Smooth muscle cell (in vitro differentiated cells): ENCODE measurements around the gene PTPRT. TPM values are rescaled to one million over a fixed set of nuclear protein-coding genes. Genes with fewer than 3 reads are reported as not detected.

ENCODE experiments used
- DNase-seq: peaks from one replicate; lab custom pipeline; 2025; ENCODE audit not compliant: unreplicated experiment; lab: John Stamatoyannopoulos, UW
- H2AFZ ChIP-seq: fragments of 200-600 bp; sonication (generic); 2 replicates; pipeline ENCODE4 v1.6.0; 2016; ENCODE audit warnings: antibody characterized with exemption, low read depth, mild to moderate bottlenecking
- H3F3A ChIP-seq: fragments of 200-600 bp; sonication (generic); 2 replicates; pipeline ENCODE4 v1.6.0; 2017; ENCODE audit warnings: antibody characterized with exemption, low read depth
- H3K27ac ChIP-seq: fragments of 200-600 bp; sonication (generic); 2 replicates; pipeline ENCODE4 v1.5.1; 2016; ENCODE audit warnings: low read depth, mild to moderate bottlenecking
- H3K27me3 ChIP-seq: fragments of 200-600 bp; sonication (generic); 2 replicates; pipeline ENCODE4 v1.6.1; 2016; ENCODE audit warnings: low read depth, mild to moderate bottlenecking
- H3K36me3 ChIP-seq: fragments of 200-600 bp; sonication (generic); 2 replicates; pipeline ENCODE4 v1.5.1; 2016; ENCODE audit warnings: low read depth
- H3K4me1 ChIP-seq: fragments of 200-600 bp; sonication (generic); 2 replicates; pipeline ENCODE4 v1.5.1; 2016; ENCODE audit warnings: low read depth
- H3K4me2 ChIP-seq: fragments of 200-600 bp; sonication (generic); 2 replicates; pipeline ENCODE4 v1.6.0; 2016; ENCODE audit warnings: mild to moderate bottlenecking
- H3K4me3 ChIP-seq: fragments of 200-600 bp; sonication (generic); 2 replicates; pipeline ENCODE4 v1.5.1; 2016; ENCODE audit warnings: mild to moderate bottlenecking
- H3K79me2 ChIP-seq: fragments of 200-600 bp; sonication (generic); 2 replicates; pipeline ENCODE4 v1.6.0; 2016; ENCODE audit warnings: low read depth, mild to moderate bottlenecking
- H3K9ac ChIP-seq: fragments of 200-600 bp; sonication (generic); 2 replicates; pipeline ENCODE4 v1.6.0; 2016; ENCODE audit warnings: low read depth
- H3K9me3 ChIP-seq: fragments of 200-600 bp; sonication (generic); replicated peaks from 2 replicates; pipeline ENCODE4 v1.5.1; 2016; ENCODE audit warnings: low read depth
- H4K20me1 ChIP-seq: fragments of 200-600 bp; sonication (generic); 2 replicates; pipeline ENCODE4 v1.6.0; 2016; ENCODE audit warnings: low read depth
- CTCF ChIP-seq: fragments of 200-600 bp; sonication (generic); IDR thresholded peaks from 2 replicates; pipeline ENCODE4 v1.5.1; 2017; ENCODE audit warnings: borderline replicate concordance, mild to moderate bottlenecking, antibody characterized with exemption; ENCODE audit not compliant: insufficient read depth, poor library complexity, severe bottlenecking
- WGBS: methylation state at CpG from one replicate; pipeline ENCODE4 v1.1.7; 2016; ENCODE audit warnings: low lambda C conversion rate; 5-methylcytosine and 5-hydroxymethylcytosine counted together
- polyA plus RNA-seq: library from polyadenylated mRNA; unstranded; fragments of >200 nt; fragmentation: Nextera tagmentation; extraction: Ambion mirVana; gene quantifications from 2 replicates; pipeline ENCODE4 v1.2.1, GENCODE V29; 2016
- total RNA-seq: library from RNA; depleted of rRNA; stranded (reverse); fragments of >200 nt; gene quantifications from 2 replicates; pipeline ENCODE4 v1.2.3, GENCODE V29; 2014

Gene PTPRT
- total and polyA plus RNA-seq, 2 experiments from 2014 or later = 0.99 to 2.1 TPM

- H3K9me3 ChIP-seq = no peaks in the 10 kb centered on the region
- no peak for TF ChIP-seq CTCF
- no peaks in the 10 kb centered on the region for H3F3A ChIP-seq
- H4K20me1 ChIP-seq = no peaks in the 10 kb centered on the region
- no peak overlapping the region for H3K27ac ChIP-seq
- H3K4me1 ChIP-seq = no peaks in the 10 kb centered on the region
- H3K36me3 ChIP-seq = no peaks in the 10 kb centered on the region
- H3K4me2 ChIP-seq = no peak overlapping the region
- no peaks in the 10 kb centered on the region for H3K79me2 ChIP-seq
- no peak for DNase-seq
- H3K9ac ChIP-seq = no peak overlapping the region
- no peak overlapping the region for H3K4me3 ChIP-seq
- H2AFZ ChIP-seq = no peak overlapping the region
- no peaks in the 10 kb centered on the region for H3K27me3 ChIP-seq
- WGBS = 86% methylated on average over 2 of the region's 2 CpGs
Measured at GRCh38 chr20:42406826-42407225, 782.9 kb downstream of the PTPRT start.

- Histone ChIP-seq H2AFZ (no peak overlapping the region), H3K79me2 (no peaks in the 10 kb centered on the region), H3F3A (no peaks in the 10 kb centered on the region), H3K4me1 (no peaks in the 10 kb centered on the region), H3K27me3 (no peaks in the 10 kb centered on the region), H4K20me1 (no peaks in the 10 kb centered on the region), H3K9me3 (no peaks in the 10 kb centered on the region), H3K4me3 (no peak overlapping the region), H3K36me3 (no peaks in the 10 kb centered on the region), H3K27ac (no peak overlapping the region), H3K4me2 (no peak overlapping the region), H3K9ac (no peak overlapping the region)
- no peak for TF ChIP-seq CTCF
- no peak for DNase-seq
- 51% methylated on average over 5 of the region's 5 CpGs for WGBS
Measured at GRCh38 chr20:42402455-42402854, 787.3 kb downstream of the PTPRT start.

GRCh38 chr20:42401613-42402012 lies 788.1 kb downstream of the PTPRT start:
- Histone ChIP-seq H3K4me2 (no peak overlapping the region), H3K79me2 (no peaks in the 10 kb centered on the region), H2AFZ (no peak overlapping the region), H3K9ac (no peak overlapping the region), H3F3A (no peaks in the 10 kb centered on the region), H3K27me3 (no peaks in the 10 kb centered on the region), H3K36me3 (no peaks in the 10 kb centered on the region), H3K9me3 (no peaks in the 10 kb centered on the region), H3K27ac (no peak overlapping the region), H4K20me1 (no peaks in the 10 kb centered on the region), H3K4me3 (no peak overlapping the region), H3K4me1 (no peaks in the 10 kb centered on the region)
- no peak for DNase-seq
- 71% methylated on average over 3 of the region's 3 CpGs for WGBS
- TF ChIP-seq CTCF = no peak

GRCh38 chr20:42399802-42400201 lies 789.9 kb downstream of the PTPRT start:
- Histone ChIP-seq H3K27ac (no peak overlapping the region), H3K4me3 (no peak overlapping the region), H3K36me3 (no peaks in the 10 kb centered on the region), H3K9ac (no peak overlapping the region), H3F3A (no peaks in the 10 kb centered on the region), H3K9me3 (no peaks in the 10 kb centered on the region), H3K27me3 (no peaks in the 10 kb centered on the region), H3K79me2 (no peaks in the 10 kb centered on the region), H3K4me1 (no peaks in the 10 kb centered on the region), H3K4me2 (no peak overlapping the region), H2AFZ (no peak overlapping the region), H4K20me1 (no peaks in the 10 kb centered on the region)
- 77% methylated on average over 3 of the region's 3 CpGs for WGBS
- no peak for TF ChIP-seq CTCF
- no peak for DNase-seq
